Activated CD8-positive, alpha-beta memory T cell treated with anti-CD3 and anti-CD28 coated beads for 48 hours (primary cell): ENCODE results near the gene RORC.
"Not testable (repeated sequence)": the region's sequence is repeated elsewhere in the genome, so short reads cannot be mapped to it uniquely, and the experiment has no call there.

Source experiments
- DNase-seq, 3 experiments: peaks; one replicate each; pipeline ENCODE4 v3.0.0-alpha.2; 2020; ENCODE audit warnings: low read depth in 2 of 3, low spot score in 2 of 3

The RORC gene

DNA sequence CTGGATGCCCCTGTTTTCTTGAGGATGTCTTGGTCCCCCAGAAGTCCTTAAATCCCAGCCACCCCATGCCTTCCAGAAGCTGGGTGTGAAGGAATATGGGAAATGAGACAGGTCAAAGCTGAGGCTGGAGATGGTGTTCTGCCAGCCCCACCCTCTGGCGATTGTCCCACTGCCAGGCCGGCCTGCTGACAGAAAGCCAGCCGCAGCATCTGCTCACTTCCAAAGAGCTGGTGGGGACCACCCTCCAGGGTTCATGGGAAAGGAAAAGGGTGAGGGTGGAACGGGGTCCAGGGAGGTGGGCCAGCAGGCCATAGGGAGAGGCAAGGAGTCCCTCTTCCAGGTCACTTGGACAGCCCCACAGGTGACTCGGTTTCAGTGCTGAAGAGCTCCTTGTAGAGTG is 24.5 kb downstream of the RORC start:
- DNase-seq, result no peak

DNA sequence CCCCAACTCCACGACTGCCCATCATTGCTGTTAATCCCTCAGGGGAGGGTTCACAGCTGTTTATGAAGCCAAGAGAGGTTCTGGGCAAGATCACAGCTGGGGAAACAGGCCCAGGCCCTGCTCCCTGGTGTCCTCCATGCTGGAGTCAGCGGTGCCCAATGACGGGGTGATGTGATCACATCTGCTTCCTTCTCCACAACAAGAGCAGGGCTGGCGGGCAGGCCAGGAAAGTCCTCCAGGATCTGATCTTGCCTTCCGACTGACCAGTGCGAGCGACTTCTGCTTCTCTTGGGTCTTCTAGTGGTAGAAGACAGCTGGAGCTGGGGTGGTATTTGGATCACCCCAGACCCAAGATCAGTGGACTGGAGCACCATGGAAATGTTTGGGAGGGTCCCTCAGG is 25.4 kb downstream of the RORC start:
- no peak for DNase-seq

DNA sequence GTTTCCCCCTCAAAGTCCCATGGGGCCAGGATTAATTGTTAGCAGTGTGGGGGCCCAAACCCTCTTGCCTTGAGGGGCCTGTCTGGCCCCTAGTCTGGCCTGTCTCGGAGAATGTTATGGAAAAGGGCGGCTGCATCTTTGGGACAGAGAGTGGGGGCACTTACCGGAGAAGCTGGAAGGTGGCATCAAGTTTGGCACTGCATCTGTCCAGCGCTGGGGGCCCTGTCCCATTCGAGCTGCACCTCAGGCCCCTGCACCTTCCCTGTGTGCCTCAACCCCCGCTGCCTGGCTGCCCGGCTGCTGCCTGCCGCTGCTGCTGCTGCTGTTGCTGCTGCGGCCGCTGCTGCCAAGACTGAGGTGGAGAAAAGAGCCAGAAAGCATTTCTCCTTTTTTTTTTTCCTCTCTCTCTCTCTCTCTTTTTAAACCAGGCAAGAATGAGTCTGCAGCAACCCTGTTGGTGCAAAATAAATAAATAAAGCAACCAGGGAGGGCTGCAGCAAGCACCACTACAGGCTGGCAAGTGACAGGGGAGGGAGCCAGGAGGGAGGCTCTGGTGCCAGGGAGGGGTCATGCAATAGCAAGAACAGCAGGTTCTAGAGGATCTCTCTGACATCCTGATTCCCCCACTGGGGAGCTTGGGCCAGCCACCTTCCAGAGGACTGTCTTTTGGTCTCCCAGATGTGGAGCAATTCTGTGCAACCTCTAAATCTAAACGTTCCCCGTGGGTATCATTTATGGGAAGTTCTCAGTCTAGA is 26.4 kb downstream of the RORC start, which contains the start of gene LINGO4:
TSS of gene LINGO4 (minus strand) at position 354 of the 755 bp plus-strand sequence. CDS start 2,715 bp downstream, outside the sequence.
- DNase-seq, result no peak

DNA sequence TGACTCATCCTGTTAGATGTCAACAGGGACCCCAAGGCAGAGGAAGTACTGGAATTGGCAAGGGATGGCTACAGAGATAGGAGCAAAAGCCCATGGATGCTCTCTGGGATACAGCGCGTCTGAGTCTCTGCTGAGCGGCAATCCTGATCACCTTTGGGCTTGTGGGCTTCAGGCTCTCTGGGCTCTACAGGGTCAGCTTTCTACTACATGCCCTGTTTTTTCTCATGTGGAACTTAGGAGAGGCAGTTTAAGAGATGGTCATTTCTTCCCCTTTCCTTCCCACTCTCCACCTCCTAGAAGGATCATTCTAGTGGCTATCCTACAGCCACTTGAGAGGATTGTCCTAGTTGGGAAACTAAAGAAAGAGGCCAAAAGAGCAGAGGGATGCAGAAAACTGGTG is 27.7 kb downstream of the RORC start:
- no peak for DNase-seq

DNA sequence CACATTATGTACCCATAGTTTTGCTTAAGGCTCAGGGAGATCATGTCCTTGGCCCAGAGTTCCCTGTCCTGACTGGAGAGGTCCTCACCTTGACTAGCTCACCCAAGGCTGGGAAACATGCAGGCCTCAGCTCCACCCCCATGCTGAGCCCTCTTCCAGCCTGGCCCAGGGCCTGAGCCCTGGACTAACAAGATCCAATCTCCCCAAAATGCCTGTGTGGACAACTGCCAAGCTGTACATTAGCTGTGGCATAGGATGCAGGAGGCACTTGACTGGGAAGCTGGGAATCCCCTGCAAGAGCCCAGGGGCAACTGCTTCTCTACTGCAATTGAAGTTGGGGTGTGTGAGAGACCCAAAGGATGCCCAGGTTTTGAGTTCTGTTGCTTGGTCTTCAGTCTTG is 28.4 kb downstream of the RORC start:
- no peak for DNase-seq

DNA sequence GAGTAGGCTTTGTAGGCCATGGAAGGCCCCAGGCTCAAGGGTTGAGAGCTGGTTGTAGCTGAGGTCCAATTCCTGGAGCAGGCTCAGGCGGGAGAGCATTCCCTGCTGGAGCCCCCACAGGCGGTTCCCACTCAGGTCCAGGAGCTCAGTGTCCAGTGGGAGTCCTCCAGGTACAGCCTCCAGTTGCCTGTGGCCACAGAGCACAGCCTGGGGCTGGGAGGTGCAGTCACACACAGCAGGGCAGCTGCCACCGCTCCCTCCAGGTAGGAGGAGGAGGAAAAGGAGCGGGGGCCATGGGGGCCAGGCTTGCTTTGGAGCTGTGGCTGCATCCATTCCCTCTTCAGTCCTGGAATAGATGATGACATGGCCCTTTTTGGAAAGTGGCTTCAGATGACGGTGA is 29.2 kb downstream of the RORC start:
- no peak for DNase-seq

DNA sequence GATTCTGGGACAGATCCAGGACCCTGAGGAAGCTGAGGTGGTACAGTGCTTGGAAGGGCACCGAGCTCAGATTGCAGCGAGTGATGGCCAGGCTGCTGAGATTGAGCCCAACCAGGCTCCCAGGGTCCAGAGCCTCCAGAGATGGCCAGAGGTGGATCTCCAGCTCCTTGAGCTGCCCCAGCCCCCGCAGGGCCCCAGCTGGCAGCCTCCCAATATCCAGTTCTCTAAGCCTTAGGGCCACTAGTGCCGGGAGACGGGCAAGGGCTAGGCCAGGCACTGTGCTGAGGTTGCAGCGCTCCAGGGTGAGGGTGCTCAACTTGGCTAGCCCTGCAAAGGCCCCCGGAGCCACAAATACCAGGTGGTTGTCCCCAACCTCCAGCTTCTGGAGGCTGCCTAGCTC is 29.8 kb downstream of the RORC start:
- DNase-seq, result no peak

DNA sequence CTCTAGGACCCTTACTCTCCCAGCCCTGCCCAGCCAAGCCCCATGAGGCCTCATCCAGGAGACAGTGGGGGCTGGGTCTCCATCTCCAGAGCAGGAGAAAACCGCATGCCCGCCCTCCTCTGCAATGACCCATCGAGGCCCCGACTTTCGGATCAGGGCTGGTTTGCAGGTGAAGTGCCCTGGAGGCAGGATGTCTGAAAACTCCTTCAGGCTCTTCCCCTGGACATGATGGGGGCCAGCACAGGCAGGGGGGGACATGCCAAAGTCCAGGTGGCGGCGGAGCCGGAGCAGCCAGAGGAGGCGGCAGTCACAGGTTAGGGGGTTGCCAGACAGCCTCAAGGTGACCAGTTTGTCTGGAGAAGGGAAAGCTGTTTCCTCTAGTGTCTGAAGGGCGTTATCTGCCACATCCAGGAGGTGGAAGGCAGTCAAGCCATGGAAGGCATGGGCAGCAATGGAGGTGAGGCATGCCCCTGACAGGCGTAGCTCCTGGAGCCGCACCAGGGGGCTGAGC is 30.2 kb downstream of the RORC start:
- DNase-seq, result no peak

DNA sequence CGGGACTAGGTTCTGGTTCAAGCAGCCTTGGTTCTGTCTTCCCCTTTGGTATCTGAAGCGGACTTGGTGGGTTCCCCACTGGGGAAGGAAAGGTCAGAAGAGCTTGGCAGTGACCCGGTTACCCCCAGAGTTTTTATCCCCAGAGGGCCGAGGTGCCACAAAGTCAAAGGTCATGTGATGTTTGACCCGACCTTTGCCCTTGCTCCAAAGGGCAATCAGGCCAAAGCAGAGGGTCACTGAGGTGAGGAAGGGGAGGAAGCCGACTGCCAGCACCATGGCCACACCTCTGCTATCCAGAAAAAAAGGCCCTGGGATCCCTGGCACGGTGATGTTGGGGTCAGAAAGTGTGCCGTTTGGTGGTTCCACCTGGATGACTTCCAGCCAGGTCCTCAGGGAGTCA is 30.8 kb downstream of the RORC start:
- DNase-seq, result no peak

DNA sequence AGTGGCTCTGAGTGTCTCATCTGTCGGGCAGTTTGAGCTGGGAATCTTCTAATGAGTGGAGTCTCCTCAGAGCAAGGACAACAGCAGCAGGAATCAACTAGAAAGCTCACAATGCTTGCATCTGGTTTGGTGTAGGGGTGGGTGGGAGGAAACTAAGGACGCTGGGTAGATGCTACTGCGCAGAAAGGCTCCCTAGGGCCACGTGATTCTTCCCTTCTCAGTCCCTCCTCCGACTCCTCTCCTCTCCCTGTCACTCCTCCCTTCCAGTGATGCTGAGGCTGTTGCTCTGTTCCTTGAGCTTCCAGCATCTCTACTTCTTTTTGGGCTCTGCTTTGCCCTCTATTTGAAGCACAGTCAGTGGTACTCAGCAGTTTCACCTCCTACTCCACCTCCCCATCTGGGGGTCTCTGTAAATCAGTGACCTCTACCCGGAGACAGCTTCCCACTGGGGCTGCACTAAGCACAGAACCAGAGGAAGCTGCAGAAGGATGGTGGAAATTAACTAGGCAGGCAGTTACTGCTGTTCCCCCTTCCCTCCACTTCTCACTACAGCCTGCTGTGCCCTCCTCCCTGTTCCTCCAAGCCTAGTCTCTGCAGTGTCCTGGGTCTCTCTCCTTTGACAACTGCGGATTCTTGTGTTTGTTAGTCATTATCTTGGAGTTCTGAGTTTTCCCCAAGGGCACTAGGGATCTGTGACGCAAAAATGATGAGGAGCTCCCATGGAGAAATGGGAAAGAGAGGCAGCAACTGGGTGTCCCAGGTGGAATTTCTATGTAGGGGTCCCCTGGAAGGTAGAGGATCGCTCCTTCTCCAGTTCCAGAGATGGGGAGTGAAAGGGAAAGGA is 32.2 kb downstream of the RORC start:
- no peak for DNase-seq

DNA sequence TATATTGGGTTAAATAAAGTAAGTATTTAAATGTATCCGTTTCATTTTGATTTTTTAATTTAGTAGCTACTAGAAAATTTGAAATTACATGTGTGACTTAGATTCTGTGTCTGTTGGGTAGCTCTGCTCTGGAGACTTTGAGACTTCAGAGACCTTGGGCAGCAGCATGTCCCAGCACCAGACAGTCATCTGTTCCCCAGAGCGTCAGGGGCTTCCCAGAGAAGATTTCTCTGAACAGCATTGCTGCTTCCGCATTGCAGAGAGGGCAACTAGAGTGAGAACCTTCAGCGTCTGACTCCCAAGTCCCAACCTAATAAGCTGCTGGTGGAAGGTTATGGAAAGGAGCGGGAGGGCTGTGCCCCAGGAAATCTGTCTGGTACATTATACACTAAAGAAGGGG is 33.0 kb downstream of the RORC start:
- no peak for DNase-seq

DNA sequence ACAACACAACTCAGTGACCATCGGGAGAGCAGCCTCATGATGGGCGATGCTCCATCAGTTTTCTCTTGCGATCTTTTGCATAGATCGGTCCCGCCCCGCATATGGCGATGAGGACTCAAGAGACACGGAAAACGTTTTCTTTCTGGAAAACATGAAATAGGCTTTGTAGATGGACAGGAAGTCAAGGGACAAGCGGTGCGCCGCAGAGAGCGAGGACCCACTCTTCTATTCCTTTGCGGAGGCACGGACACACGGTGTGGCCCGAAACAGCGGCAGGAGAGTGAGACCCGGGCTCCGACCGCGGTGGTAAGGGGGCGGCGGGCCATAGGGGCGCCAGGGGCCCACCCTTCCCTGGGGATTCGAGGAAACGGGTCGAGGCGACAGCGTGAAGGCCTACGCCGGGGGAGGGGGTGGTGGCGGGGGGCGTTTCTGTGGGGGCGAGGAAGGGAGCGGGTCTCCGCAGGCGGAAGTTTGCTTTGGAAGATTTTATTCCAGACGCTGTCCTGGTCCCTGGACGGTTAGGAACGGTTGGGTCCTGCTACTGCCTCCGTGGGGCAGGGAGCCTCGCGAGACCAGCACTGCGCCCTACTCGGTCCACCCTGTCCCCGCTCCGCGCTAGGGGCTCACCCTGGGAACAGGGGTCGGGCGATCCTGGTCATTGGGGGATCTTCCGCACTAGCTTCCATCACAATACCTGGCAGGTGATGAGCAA is 40.5 kb downstream of the RORC start:
- no peak for DNase-seq

DNA sequence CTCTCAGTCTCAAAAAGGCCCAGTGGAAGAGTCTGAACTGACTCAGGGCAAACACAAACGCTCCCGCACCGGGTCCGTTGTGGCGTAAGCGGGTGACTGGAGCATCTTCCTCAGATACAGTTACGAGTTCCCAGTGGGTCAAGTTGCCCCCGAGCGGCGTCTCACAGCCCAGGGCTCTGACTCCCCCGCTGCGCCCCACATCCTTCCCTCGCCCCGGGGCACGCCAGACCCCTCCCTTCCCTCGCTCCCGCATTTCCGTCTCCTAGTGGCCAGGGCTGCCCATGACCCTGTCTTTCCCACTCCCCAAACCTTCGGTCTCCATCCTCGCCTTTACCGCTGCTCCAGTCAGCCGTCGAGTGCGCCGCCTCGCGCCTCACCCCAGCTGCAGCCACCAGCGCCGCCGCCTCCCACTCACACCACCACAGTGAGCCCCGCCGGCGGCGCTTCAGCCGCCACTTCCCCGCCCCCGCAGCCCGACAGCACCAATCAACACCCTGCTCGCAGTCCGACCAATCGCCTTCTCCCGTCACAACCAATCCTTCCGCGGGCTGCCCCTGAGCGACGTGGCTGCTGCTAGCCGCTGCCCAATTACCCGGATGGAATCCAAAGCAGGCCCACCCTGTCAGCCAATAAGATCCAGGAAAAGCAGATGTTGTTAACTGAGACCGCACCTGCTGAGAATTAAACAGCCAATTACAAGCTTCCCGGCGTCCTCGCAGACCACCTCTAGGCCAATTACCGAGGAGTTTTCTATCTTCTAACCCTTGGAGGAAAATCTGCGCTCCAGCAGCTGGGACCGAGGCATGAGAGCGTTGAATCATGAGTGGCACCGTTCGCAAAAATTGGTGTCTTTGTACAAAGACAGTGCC is 41.3 kb downstream of the RORC start, which contains the start of gene TDRKH:
TSS of gene TDRKH (minus strand) at position 430 of the 869 bp plus-strand sequence. CDS start 7,478 bp downstream, outside the sequence.
- peak; percentile 92 to 97 (median 94) for DNase-seq

DNA sequence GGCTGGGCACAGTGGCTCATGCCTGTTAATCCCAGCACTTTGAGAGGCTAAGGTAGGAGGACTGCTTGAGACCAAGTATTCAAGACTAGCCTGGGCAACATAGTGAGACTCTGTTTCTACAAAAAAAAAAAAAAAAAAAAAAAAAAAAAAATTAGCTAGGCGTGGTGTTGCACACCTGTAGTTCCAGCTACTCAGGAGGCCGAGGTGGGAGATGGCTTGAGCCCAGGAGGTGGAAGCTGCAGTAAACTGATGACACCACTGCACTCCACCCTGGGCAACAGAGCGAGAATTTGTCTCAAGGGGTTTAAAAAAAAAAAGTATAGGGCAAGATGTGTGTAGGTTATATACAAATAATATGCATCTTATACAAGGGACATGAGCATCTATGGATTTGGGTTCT is 43.9 kb downstream of the RORC start:
- no peak for DNase-seq

DNA sequence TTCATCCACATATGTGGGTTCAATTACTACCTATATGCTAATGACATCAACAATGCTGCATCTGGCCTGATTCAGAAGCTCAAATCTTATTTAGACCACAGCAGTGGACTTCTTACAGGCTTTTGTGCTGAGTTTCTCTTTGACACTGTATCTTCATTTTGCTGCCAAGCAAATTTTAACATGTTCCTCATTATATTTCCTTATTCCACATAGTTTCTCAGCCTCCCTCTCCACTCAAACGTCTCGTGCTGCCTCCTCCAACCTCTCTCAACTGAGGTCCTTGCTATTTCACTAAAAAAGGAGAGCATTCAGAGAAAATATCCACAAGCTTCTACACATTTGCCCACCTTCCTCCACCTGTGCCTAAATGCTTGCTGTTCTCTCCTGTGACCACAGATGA is 47.8 kb downstream of the RORC start:
- DNase-seq, result no peak

DNA sequence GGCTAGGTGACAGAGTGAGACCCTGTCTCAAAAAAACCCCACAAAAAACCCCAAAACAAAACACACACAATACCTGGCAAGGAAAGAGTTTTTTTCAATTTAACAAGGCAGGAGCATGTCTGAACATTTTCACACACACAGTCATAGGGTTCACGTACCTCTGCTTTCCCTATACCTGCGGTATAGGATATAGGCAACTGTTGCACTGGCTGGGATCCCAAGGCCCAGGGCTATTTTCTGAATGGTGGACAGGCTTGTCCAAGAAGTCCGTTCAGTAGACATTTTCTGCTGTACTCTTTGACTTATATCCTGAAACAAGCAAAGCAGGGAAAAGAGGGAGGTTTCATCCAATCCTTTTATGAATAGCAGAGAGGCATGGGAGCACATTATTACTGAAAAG is 48.9 kb downstream of the RORC start:
- DNase-seq, result no peak

DNA sequence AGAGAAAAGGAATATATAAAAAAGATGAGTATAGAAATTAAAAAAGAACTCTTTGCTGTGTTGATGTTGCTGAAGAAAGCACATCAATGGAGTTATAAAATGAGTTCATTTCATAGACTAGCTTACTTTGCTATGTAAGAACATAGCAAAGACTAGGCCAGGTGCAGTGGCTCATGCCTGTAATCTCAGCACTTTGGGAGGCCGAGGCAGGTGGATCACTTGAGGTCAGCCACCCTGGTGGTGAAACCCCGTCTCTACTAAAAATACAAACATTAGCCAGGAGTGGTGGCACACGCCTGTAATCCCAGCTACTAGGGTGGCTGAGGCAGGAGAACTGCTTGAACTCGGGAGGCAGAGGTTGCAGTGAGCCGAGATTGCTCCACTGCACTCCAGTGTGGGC is 49.6 kb downstream of the RORC start:
- DNase-seq, result not testable (repeated sequence)

DNA sequence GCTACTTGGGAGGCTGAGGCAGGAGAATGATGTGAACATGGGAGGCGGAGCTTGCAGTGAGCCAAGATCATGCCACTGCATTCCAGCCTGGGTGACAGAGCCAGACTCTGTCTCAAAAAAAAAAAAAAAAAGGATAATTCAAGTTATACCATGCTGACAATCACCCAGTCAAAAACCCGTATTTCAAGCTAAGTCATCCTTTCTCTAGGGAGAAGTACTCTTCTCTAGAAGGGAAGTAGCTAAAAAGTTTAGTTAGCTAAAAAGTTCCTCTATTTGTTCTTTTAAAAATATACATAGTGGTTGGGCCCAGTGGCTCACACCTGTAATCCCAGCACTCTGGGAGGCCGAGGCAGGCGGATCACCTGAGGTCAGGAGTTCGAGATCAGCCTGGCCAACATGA is 50.9 kb downstream of the RORC start:
- DNase-seq, result not testable (repeated sequence)

DNA sequence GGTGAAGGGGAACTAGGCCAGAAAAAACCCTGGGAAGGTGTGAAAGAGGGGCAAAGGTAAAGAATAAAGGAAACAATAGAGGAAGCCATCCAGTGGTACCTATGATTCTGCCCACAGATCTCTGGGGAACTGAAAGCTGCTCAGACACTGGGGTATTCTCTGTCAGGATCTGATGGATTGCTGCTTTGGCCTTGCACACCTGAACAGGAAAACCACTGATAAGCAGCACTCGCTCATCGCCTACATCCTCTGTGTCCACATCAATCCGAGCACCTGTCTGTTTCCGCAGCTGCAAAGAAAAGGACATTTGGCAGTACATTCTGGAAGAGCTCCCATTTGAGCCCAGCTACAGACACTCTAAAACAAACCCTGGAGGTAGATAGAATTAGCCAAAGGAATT is 51.8 kb downstream of the RORC start:
- no peak for DNase-seq

DNA sequence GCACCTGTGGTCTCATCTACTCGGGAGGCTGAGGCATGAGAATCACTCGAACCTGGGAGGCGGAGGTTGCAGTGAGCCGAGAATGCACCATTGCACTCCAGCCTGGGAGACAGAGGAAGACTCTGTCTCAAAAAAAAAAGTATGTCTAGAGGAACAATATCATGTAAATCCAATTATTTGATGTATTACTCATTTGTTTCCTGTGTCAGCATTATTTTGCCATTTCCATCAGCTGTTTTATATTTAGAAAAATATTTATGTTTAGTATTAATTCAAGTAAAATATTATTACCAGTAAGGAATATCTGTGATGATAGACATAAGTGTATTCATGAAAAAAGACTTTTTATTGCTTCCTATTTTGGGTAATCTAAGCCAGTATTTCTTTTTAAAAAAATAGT is 54.3 kb downstream of the RORC start:
- no peak for DNase-seq

DNA sequence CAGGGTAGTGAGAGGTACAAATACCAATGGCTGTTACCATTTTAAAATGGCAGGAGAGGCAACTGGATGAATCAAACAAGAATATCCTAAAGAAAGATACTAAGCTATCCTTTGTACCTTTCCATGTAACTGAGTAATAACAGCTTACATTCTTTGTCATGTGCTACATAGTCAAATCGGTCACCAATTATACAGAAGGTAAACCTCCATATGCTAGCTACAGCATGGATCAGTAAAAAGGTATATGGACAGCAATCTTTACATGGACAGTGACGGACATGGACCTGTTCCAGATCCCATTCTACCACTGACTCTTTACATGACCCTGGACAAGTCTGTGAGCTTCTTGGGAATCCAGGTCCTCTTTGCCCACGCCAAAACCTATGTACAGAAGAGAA is 54.9 kb downstream of the RORC start:
- no peak for DNase-seq
